IMR-90 (cell line): ENCODE results near the gene RHOC.

Source experiments
- CEBPB ChIP-seq: IDR thresholded peaks from 2 replicates; pipeline ENCODE4 v1.6.1; 2012; ENCODE audit warnings: low read depth, low read length, improper control_type of control experiment
- CTCF ChIP-seq: conservative IDR thresholded peaks from 2 replicates; pipeline ENCODE4 v1.5.1; 2012; ENCODE audit warnings: mild to moderate bottlenecking, low read depth, low read length, improper control_type of control experiment
- MAFK ChIP-seq: IDR thresholded peaks from 2 replicates; pipeline ENCODE4 v1.6.1; 2012; ENCODE audit warnings: low read depth, low read length, improper control_type of control experiment
- MXI1 ChIP-seq: IDR thresholded peaks from 2 replicates; pipeline ENCODE4 v1.6.1; 2012; ENCODE audit warnings: low read depth, mild to moderate bottlenecking, low read length, moderate library complexity, borderline replicate concordance
- POLR2A ChIP-seq: IDR thresholded peaks from 2 replicates; pipeline ENCODE4 v1.6.1; 2012; ENCODE audit warnings: mild to moderate bottlenecking, low read depth, low read length
- RAD21 ChIP-seq: IDR thresholded peaks from 2 replicates; pipeline ENCODE4 v1.6.1; 2012; ENCODE audit warnings: low read length, improper control_type of control experiment
- RCOR1 ChIP-seq: IDR thresholded peaks from 2 replicates; pipeline ENCODE4 v1.6.1; 2012; ENCODE audit warnings: mild to moderate bottlenecking, low read length, improper control_type of control experiment; ENCODE audit not compliant: insufficient replicate concordance
- RFX5 ChIP-seq: IDR thresholded peaks from 2 replicates; pipeline ENCODE4 v1.8.0; 2012; ENCODE audit warnings: low read depth, mild to moderate bottlenecking, low read length, moderate library complexity
- SMC3 ChIP-seq: fragments of 150-350 bp; IDR thresholded peaks from 2 replicates; pipeline ENCODE4 v1.6.1; 2016; ENCODE audit warnings: low read depth, mild to moderate bottlenecking, antibody characterized with exemption, low read length, moderate library complexity
- USF2 ChIP-seq: fragments of 150-350 bp; IDR thresholded peaks from 2 replicates; pipeline ENCODE4 v1.6.1; 2017; ENCODE audit warnings: mild to moderate bottlenecking, antibody characterized with exemption, low read length, low read depth

GRCh38 chr1:112710586-112710985 is 3.7 kb upstream of the RHOC start:
- no peak for TF ChIP-seq CTCF
- TF ChIP-seq CEBPB, result no peak
- no peak for TF ChIP-seq MXI1
- TF ChIP-seq POLR2A, result no peak
- TF ChIP-seq SMC3, result no peak
- TF ChIP-seq RAD21, result no peak
- TF ChIP-seq MAFK, result no peak
- no peak for TF ChIP-seq RCOR1
- TF ChIP-seq USF2, result no peak
- TF ChIP-seq RFX5, result no peak
